GM12878 (cell line): ENCODE measurements around the gene RGSL1. TPM values are rescaled to one million over a fixed set of nuclear protein-coding genes. Genes with fewer than 3 reads are reported as not detected.

Source experiments
- ATAC-seq: fragments of 200-7000 bp; cut with Tn5 transposase; 3 replicates; pipeline ENCODE4 v1.9.1; 2020; ENCODE audit warnings: mild to moderate bottlenecking, moderate library complexity
- BruUV-seq: library from RNA; stranded (reverse); fragments of 400-500 nt; replicated peaks from 2 replicates; lab custom pipeline; 2021; lab: Mats Ljungman, UMichigan
- CTCF ChIA-PET: fragments of 300-600 bp; sonication (Branson Sonifier 250); formaldehyde crosslinking; extraction: SDS; loops from one replicate; lab custom pipeline; 2021; ENCODE audit warnings: inconsistent platforms; lab: Yijun Ruan, JAX
- POLR2A ChIA-PET: fragments of 350-600 bp; formaldehyde crosslinking; extraction: SDS; loops from one replicate; lab custom pipeline; 2021; ENCODE audit warnings: inconsistent platforms; lab: Charles Lee
- RAD21 ChIA-PET: fragments of 300-600 bp; sonication (Branson Sonifier 250); formaldehyde crosslinking; loops from one replicate; lab custom pipeline; 2023; ENCODE audit warnings: antibody characterized with exemption; ENCODE audit not compliant: unreplicated experiment; lab: Charles Lee
- SMC1A ChIA-PET: fragments of 300-600 bp; sonication (Branson Sonifier 250); formaldehyde crosslinking; loops from one replicate; lab custom pipeline; 2023; ENCODE audit not compliant: unreplicated experiment, uncharacterized antibody; lab: Charles Lee
- DNase-seq: peaks from one replicate; pipeline ENCODE4 v3.0.0-alpha.2; 2011; ENCODE audit warnings: low read depth, low spot score
- FAIRE-seq: peaks from 3 replicates; lab custom pipeline; 2011; peaks lifted over from hg19 to GRCh38; lab: Jason Lieb, UNC
- H2AFZ ChIP-seq: 2 replicates; pipeline ENCODE4 v1.6.0; 2011; ENCODE audit warnings: low read depth, low read length, control low read depth; ENCODE audit not compliant: control insufficient read depth
- H3K27ac ChIP-seq: 2 replicates; pipeline ENCODE4 v1.5.1; 2011; ENCODE audit warnings: control low read depth; ENCODE audit not compliant: control insufficient read depth, insufficient read depth
- H3K27me3 ChIP-seq, 2 experiments: replicated peaks in 1 of 2; 2 replicates each; pipeline versions ENCODE4 v1.6.0 to v1.6.1; 2011; ENCODE audit warnings: low read length in 1 of 2; ENCODE audit not compliant: control insufficient read depth in 2 of 2, insufficient read depth in 2 of 2
- H3K36me3 ChIP-seq, 2 experiments: 2 replicates each; pipeline ENCODE4 v1.5.1; 2011; ENCODE audit warnings: low read length in 1 of 2; ENCODE audit not compliant: control insufficient read depth in 2 of 2, insufficient read depth in 2 of 2
- H3K4me1 ChIP-seq: 2 replicates; pipeline ENCODE4 v1.6.1; 2011; ENCODE audit warnings: mild to moderate bottlenecking, low read length, moderate library complexity, mixed read lengths; ENCODE audit not compliant: control insufficient read depth, insufficient read depth
- H3K4me2 ChIP-seq: 2 replicates; pipeline ENCODE4 v1.6.0; 2011; ENCODE audit warnings: control low read depth; ENCODE audit not compliant: control insufficient read depth, insufficient read depth
- H3K4me3 ChIP-seq: fragments of 200-600 bp; sonication (generic); 2 replicates; pipeline ENCODE4 v1.5.1; 2016
- H3K79me2 ChIP-seq: 2 replicates; pipeline ENCODE4 v1.6.0; 2011; ENCODE audit warnings: low read length; ENCODE audit not compliant: control insufficient read depth, insufficient read depth
- H3K9ac ChIP-seq: 2 replicates; pipeline ENCODE4 v1.8.0; 2011; ENCODE audit warnings: low read length, control low read depth, mixed read lengths; ENCODE audit not compliant: control insufficient read depth, insufficient read depth
- H3K9me3 ChIP-seq: replicated peaks from 3 replicates; pipeline ENCODE4 v1.5.1; 2011; ENCODE audit warnings: mild to moderate bottlenecking, low read length; ENCODE audit not compliant: control insufficient read depth, insufficient read depth
- H4K20me1 ChIP-seq: 2 replicates; pipeline ENCODE4 v1.6.0; 2011; ENCODE audit not compliant: control insufficient read depth, insufficient read depth
- CTCF ChIP-seq, 3 experiments: IDR thresholded peaks in 2 of 3; conservative IDR thresholded peaks in 1 of 3; 2 replicates each; pipeline ENCODE4 v1.5.1; 2011; ENCODE audit warnings: low read depth in 3 of 3, low read length in 3 of 3, mild to moderate bottlenecking in 3 of 3, control low read depth in 2 of 3, moderate library complexity in 2 of 3, inconsistent platforms in 1 of 3, mixed read lengths in 1 of 3; ENCODE audit not compliant: control insufficient read depth in 2 of 3, insufficient read depth in 1 of 3; ENCODE audit errors: extremely low read depth in 1 of 3
- EZH2 ChIP-seq: IDR thresholded peaks from 2 replicates; pipeline ENCODE4 v1.6.1; 2012; ENCODE audit warnings: low read depth, mild to moderate bottlenecking, control low read depth, inconsistent platforms, low read length, borderline replicate concordance; ENCODE audit not compliant: control insufficient read depth
- FOXM1 ChIP-seq: IDR thresholded peaks from 2 replicates; pipeline ENCODE4 v1.6.1; 2012; ENCODE audit warnings: low read depth, mild to moderate bottlenecking, inconsistent platforms, low read length, moderate library complexity
- GABPA ChIP-seq: IDR thresholded peaks from 2 replicates; pipeline ENCODE4 v1.6.1; 2014; ENCODE audit warnings: antibody characterized with exemption, low read depth, mild to moderate bottlenecking, inconsistent platforms
- IKZF1 ChIP-seq: fragments of 450-650 bp; conservative IDR thresholded peaks from 2 replicates; pipeline ENCODE4 v1.6.1; 2017; ENCODE audit warnings: antibody characterized with exemption, mild to moderate bottlenecking
- PBX3 ChIP-seq: IDR thresholded peaks from 2 replicates; pipeline ENCODE4 v1.6.1; 2011; ENCODE audit warnings: mild to moderate bottlenecking, low read depth, low read length, moderate library complexity; ENCODE audit not compliant: insufficient replicate concordance
- PRDM15 ChIP-seq: fragments of 450-650 bp; formaldehyde crosslinking; IDR thresholded peaks from 2 replicates; pipeline ENCODE4 v1.4.0; 2020; ENCODE audit warnings: mild to moderate bottlenecking, moderate library complexity
- RAD21 ChIP-seq: IDR thresholded peaks from 2 replicates; pipeline ENCODE4 v1.6.1; 2011; ENCODE audit warnings: mild to moderate bottlenecking, low read depth, low read length, moderate library complexity; ENCODE audit not compliant: insufficient read depth
- RB1 ChIP-seq: fragments of 450-650 bp; formaldehyde crosslinking; IDR thresholded peaks from 2 replicates; pipeline ENCODE4 v1.6.1; 2017; ENCODE audit warnings: mild to moderate bottlenecking, borderline replicate concordance
- SMARCA5 ChIP-seq: fragments of 450-650 bp; IDR thresholded peaks from 2 replicates; pipeline ENCODE4 v1.6.1; 2017; ENCODE audit warnings: mild to moderate bottlenecking
- SMC3 ChIP-seq: IDR thresholded peaks from 2 replicates; pipeline ENCODE4 v1.6.1; 2011; ENCODE audit warnings: low read length, improper control_type of control experiment, borderline replicate concordance
- TBL1XR1 ChIP-seq: IDR thresholded peaks from 2 replicates; pipeline ENCODE4 v1.6.1; 2012; ENCODE audit warnings: low read depth, low read length, improper control_type of control experiment
- YY1 ChIP-seq: IDR thresholded peaks from 2 replicates; pipeline ENCODE4 v1.6.1; 2011; ENCODE audit warnings: low read depth, mild to moderate bottlenecking, low read length
- ZNF24 ChIP-seq: fragments of 450-650 bp; IDR thresholded peaks from 2 replicates; pipeline ENCODE4 v1.6.1; 2017; ENCODE audit warnings: antibody characterized with exemption, mild to moderate bottlenecking
- WGBS: methylation state at CpG from one replicate; pipeline ENCODE4 v1.1.6; 2016; ENCODE audit warnings: low lambda C conversion rate; ENCODE audit not compliant: insufficient replicate concordance, insufficient coverage; ENCODE audit errors: missing lambda C conversion rate; 5-methylcytosine and 5-hydroxymethylcytosine counted together
- in situ Hi-C: fragments of 300-500 bp; cut with MboI; formaldehyde crosslinking; loops from 9 replicates; pipeline ENCODE4 v1.14.3; 2018; ENCODE audit warnings: mixed read lengths
- intact Hi-C: fragments of 100-400 bp; cut with micrococcal nuclease; formaldehyde crosslinking; loops from one replicate; pipeline ENCODE4 v1.14.2; 2022; ENCODE audit not compliant: unreplicated experiment
- polyA plus RNA-seq, 11 experiments: library from polyadenylated mRNA; depleted of rRNA in 4 of 11; unstranded in 6 of 11; stranded (reverse) in 5 of 11; fragments of >200 nt; fragmentation: Nextera tagmentation in 4 of 11; fragmentation: Illumina TruSeq in 1 of 11; extraction: Ambion mirVana in 4 of 11; extraction: Trizol in 1 of 11; gene quantifications; 1 replicate in 1 of 11; 2 replicates in 10 of 11; pipeline versions ENCODE4 v1.2.1 to v1.2.3, GENCODE V29; 2011 to 2016; ENCODE audit warnings: inconsistent platforms in 2 of 11, missing spikeins in 2 of 11, low read depth in 1 of 11
- total RNA-seq, 4 experiments: library from RNA; depleted of rRNA in 3 of 4; stranded (reverse); fragments of >200 nt in 3 of 4; fragmentation: Illumina TruSeq in 1 of 4; extraction: Trizol in 1 of 4; gene quantifications; 2 replicates each; pipeline versions ENCODE4 v1.2.1 to v1.2.3, GENCODE V29; 2013 to 2021

Gene RGSL1
- total and polyA plus RNA-seq, 10 of the 15 experiments (the other 5 are each of a cell fraction or from before 2014, with no cell fraction given) = 0.05 to 0.28 (median 0.27) TPM; not detected in 5

GRCh38 chr1:182595641-182596240 is 145.8 kb downstream of the RGSL1 start:
- ChIA-PET RAD21 (interaction anchor here (0.8 to 23.0 kb wide), 22 partner anchors 8 to 453 kb away, joined by 3 to 946 read pairs (median 4); partner anchors contain the start of gene NPL), SMC1A (interaction anchor here (0.7 to 28.0 kb wide), 31 partner anchors 8 to 511 kb away, joined by 3 to 1145 read pairs (median 5); partner anchors contain the start of genes NPL and RGSL1), POLR2A (interaction anchor here (0.7 to 3.1 kb wide), 8 partner anchors 9 to 311 kb away, joined by 3 to 20 read pairs (median 5); no protein-coding TSS in a partner anchor), CTCF (interaction anchor here (0.6 to 37.4 kb wide), 59 partner anchors 7 to 515 kb away, joined by 3 to 1888 read pairs (median 5); partner anchors contain the start of genes NPL, RGS16 and RNASEL)
- FAIRE-seq = peak; percentile 73
- Histone ChIP-seq H2AFZ (no peak overlapping the region), H3K79me2 (peaks cover 1% of the 10 kb centered on the region; the same call in 1 of the 2 replicates), H3K4me3 (no peak overlapping the region), H4K20me1 (no peaks in the 10 kb centered on the region; the same call in 1 of the 2 replicates), H3K9ac (no peak overlapping the region), H3K9me3 (no peaks in the 10 kb centered on the region), H3K27ac (no peak overlapping the region), H3K36me3 (peaks cover 7 to 18% of the 10 kb centered on the region in 2 experiments; a peak in 3 of 4 replicates), H3K27me3 (no peaks in the 10 kb centered on the region), H3K4me1 (peaks cover 4% of the 10 kb centered on the region; the same call in 1 of the 2 replicates), H3K4me2 (no peak overlapping the region)
- intact Hi-C loops = loop anchor here (1.0 to 5.0 kb wide), 3 partner anchors 149 to 508 kb away; no protein-coding TSS in a partner anchor
- DNase-seq = no peak
- BruUV-seq = no TSS peak
- no peak for TF ChIP-seq EZH2
- TF ChIP-seq PRDM15 = no peak
- no peak for TF ChIP-seq PBX3
- TF ChIP-seq YY1 = peak; percentile 72; the same call in 1 of the 2 replicates
- peak; percentile 87 to 91 (median 88) for TF ChIP-seq CTCF (IDR thresholded peaks at IDR 0.05 in 2 of 3, conservative IDR thresholded peaks at IDR 0.05 in 1 of 3; ENCODE audit: control insufficient read depth in 2 of 3, extremely low read depth in 1 of 3, insufficient read depth in 1 of 3, low read depth in 3 of 3, low read length in 3 of 3)
- 0 out of 2 replicates have a peak, but pooled peaks have one; percentile 21 for TF ChIP-seq TBL1XR1
- TF ChIP-seq ZNF24 = no peak
- TF ChIP-seq SMARCA5 = 0 out of 2 replicates have a peak, but pooled peaks have one; percentile 52
- TF ChIP-seq RAD21 = peak; percentile 92
- peak; percentile 98 for TF ChIP-seq SMC3
- peak; percentile 25; the same call in 1 of the 2 replicates for TF ChIP-seq FOXM1
- 0 out of 2 replicates have a peak, but pooled peaks have one; percentile 54 for TF ChIP-seq RB1
- 0 out of 2 replicates have a peak, but pooled peaks have one; percentile 18 for TF ChIP-seq IKZF1
- no peak for TF ChIP-seq GABPA
- in situ Hi-C loops = loop anchor here (5.0 to 10.0 kb wide), 2 partner anchors 151 to 192 kb away; partner anchors contain the start of gene NPL
- 26% methylated on average over 4 of the region's 4 CpGs for WGBS
- ATAC-seq = peak; percentile 56
